Natural killer cell (primary cell): ENCODE measurements around the gene ABTB2. TPM values are rescaled to one million over a fixed set of nuclear protein-coding genes. Genes with fewer than 3 reads are reported as not detected.

Experiments
- ATAC-seq, 3 donors: fragments of 150-1000 bp in 2 of 3; fragments of 200-7000 bp in 1 of 3; cut with Tn5 transposase; 1 replicate in 1 of 3; 2 replicates in 2 of 3; pipeline ENCODE4 v1.10.0; 2021; ENCODE audit warnings: mild to moderate bottlenecking in 2 of 3, moderate library complexity in 2 of 3
- DNase-seq, 2 donors: peaks; one replicate each; pipeline versions ENCODE4 v3.0.0 to v3.0.0-alpha.2; 2013 to 2021; ENCODE audit warnings: mixed read lengths in 1 of 2
- H3K27ac ChIP-seq: one replicate; pipeline ENCODE4 v1.5.1; 2013; ENCODE audit warnings: mild to moderate bottlenecking, low read length
- H3K27me3 ChIP-seq: one replicate; pipeline ENCODE4 v1.6.1; 2013; ENCODE audit warnings: low read length; ENCODE audit not compliant: control insufficient read depth, insufficient read depth
- H3K36me3 ChIP-seq: one replicate; pipeline ENCODE4 v1.6.1; 2013; ENCODE audit warnings: low read length; ENCODE audit not compliant: control insufficient read depth, insufficient read depth
- H3K4me1 ChIP-seq: one replicate; pipeline ENCODE4 v1.6.1; 2013; ENCODE audit warnings: low read length; ENCODE audit not compliant: control insufficient read depth, insufficient read depth
- H3K4me3 ChIP-seq: one replicate; pipeline ENCODE4 v1.5.1; 2013; ENCODE audit warnings: low read length
- H3K9me3 ChIP-seq: one replicate; pipeline ENCODE4 v1.6.1; 2013; ENCODE audit warnings: low read length; ENCODE audit not compliant: control insufficient read depth, insufficient read depth
- H3K27ac Mint-ChIP-seq, 2 donors: one replicate each; pipeline ENCODE4 v1.8.0; 2022; ENCODE audit warnings: mild to moderate bottlenecking in 2 of 2, mixed read lengths in 2 of 2, moderate library complexity in 1 of 2
- H3K27me3 Mint-ChIP-seq, 2 donors: one replicate each; pipeline ENCODE4 v1.8.0; 2022; ENCODE audit warnings: low read depth in 2 of 2, mixed read lengths in 2 of 2
- H3K36me3 Mint-ChIP-seq: one replicate; pipeline ENCODE4 v1.8.0; 2022; ENCODE audit warnings: mixed read lengths
- H3K4me1 Mint-ChIP-seq, 2 donors: one replicate each; pipeline ENCODE4 v1.8.0; 2022; ENCODE audit warnings: mixed read lengths in 2 of 2
- H3K4me3 Mint-ChIP-seq: one replicate; pipeline ENCODE4 v1.8.0; 2022; ENCODE audit warnings: mild to moderate bottlenecking, moderate library complexity, mixed read lengths
- H3K9me3 Mint-ChIP-seq, 2 donors: one replicate each; pipeline ENCODE4 v1.8.0; 2022; ENCODE audit warnings: mixed read lengths in 2 of 2
- CTCF ChIP-seq: fragments of 200-600 bp; IDR thresholded peaks from one replicate; pipeline ENCODE4 v1.8.0; 2022; ENCODE audit warnings: antibody characterized with exemption
- WGBS: methylation state at CpG from one replicate; pipeline ENCODE4 v1.1.7; 2013; ENCODE audit warnings: missing lambda C conversion rate; ENCODE audit not compliant: insufficient coverage; 5-methylcytosine and 5-hydroxymethylcytosine counted together
- intact Hi-C: fragments of 100-400 bp; cut with micrococcal nuclease; formaldehyde crosslinking; loops from one replicate; pipeline ENCODE4 v1.14.2; 2022
- total RNA-seq, 4 donors: library from RNA; stranded (reverse); fragments of 120-200 nt in 1 of 4; gene quantifications; one replicate each; pipeline versions ENCODE4 v1.2.3 to v1.2.4, GENCODE V29; 2013 to 2022

Gene ABTB2
- total RNA-seq, 3 donors from 2014 or later (not counting 1 experiment from before 2014, with no cell fraction given): 0.65 to 1.7 (median 1.1) TPM

- intact Hi-C loops: no loop called here
- no peak for TF ChIP-seq CTCF
- WGBS: 84% methylated on average over 2 of the region's 2 CpGs
- no peaks in the 10 kb centered on the region for H3K27me3 ChIP-seq
- no peaks in the 10 kb centered on the region for H3K9me3 ChIP-seq
- peaks cover 9 to 11% of the 10 kb centered on the region in 2 donors for H3K4me1 Mint-ChIP-seq
- H3K4me3 Mint-ChIP-seq: no peak overlapping the region
- peaks cover 15 to 21% of the 10 kb centered on the region in 2 donors for H3K27me3 Mint-ChIP-seq
- DNase-seq: no peak
- H3K9me3 Mint-ChIP-seq: no peaks in the 10 kb centered on the region
- no peak overlapping the region for H3K27ac ChIP-seq
- no peaks in the 10 kb centered on the region for H3K36me3 ChIP-seq
- H3K4me3 ChIP-seq: no peak overlapping the region
- no peaks in the 10 kb centered on the region for H3K36me3 Mint-ChIP-seq
- peaks cover 8% of the 10 kb centered on the region for H3K4me1 ChIP-seq
- no peak for ATAC-seq
- no peak overlapping the region for H3K27ac Mint-ChIP-seq
Measured at GRCh38 chr11:34348096-34348495, 9.7 kb downstream of the ABTB2 start.

- H3K27me3 ChIP-seq: no peaks in the 10 kb centered on the region
- DNase-seq (no peak), ATAC-seq (no peak)
- Mint-ChIP-seq H3K27ac (no peak overlapping the region), H3K27me3 (peaks cover 6% of the 10 kb centered on the region in 2 donors), H3K4me3 (no peak overlapping the region), H3K4me1 (peaks cover 9 to 11% of the 10 kb centered on the region in 2 donors), H3K36me3 (no peaks in the 10 kb centered on the region), H3K9me3 (no peaks in the 10 kb centered on the region)
- intact Hi-C loops: no loop called here
- H3K27ac ChIP-seq: no peak overlapping the region
- no peak for TF ChIP-seq CTCF
- no peaks in the 10 kb centered on the region for H3K9me3 ChIP-seq
- 89% methylated on average over 6 of the region's 6 CpGs for WGBS
- no peaks in the 10 kb centered on the region for H3K36me3 ChIP-seq
- peaks cover 8% of the 10 kb centered on the region for H3K4me1 ChIP-seq
- H3K4me3 ChIP-seq: no peak overlapping the region
Measured at GRCh38 chr11:34346551-34346950, 11.3 kb downstream of the ABTB2 start.

- Mint-ChIP-seq H3K27ac (no peak overlapping the region), H3K27me3 (peaks cover under 1 to 6% of the 10 kb centered on the region in 2 donors), H3K4me3 (no peak overlapping the region), H3K9me3 (no peaks in the 10 kb centered on the region), H3K4me1 (peaks cover 9 to 11% of the 10 kb centered on the region in 2 donors), H3K36me3 (no peaks in the 10 kb centered on the region)
- Histone ChIP-seq H3K9me3 (no peaks in the 10 kb centered on the region), H3K4me1 (peaks cover 8% of the 10 kb centered on the region), H3K27ac (no peak overlapping the region), H3K4me3 (no peak overlapping the region), H3K36me3 (no peaks in the 10 kb centered on the region), H3K27me3 (no peaks in the 10 kb centered on the region)
- TF ChIP-seq CTCF: no peak
- DNase-seq (no peak), ATAC-seq (no peak)
- intact Hi-C loops: no loop called here
- 93% methylated on average over 8 of the region's 8 CpGs for WGBS
Measured at GRCh38 chr11:34345991-34346480, 11.8 kb downstream of the ABTB2 start.

GRCh38 chr11:34345540-34345876 is 12.3 kb downstream of the ABTB2 start:
- H3K27ac Mint-ChIP-seq: no peak overlapping the region
- Histone ChIP-seq H3K36me3 (no peaks in the 10 kb centered on the region), H3K27me3 (no peaks in the 10 kb centered on the region), H3K9me3 (no peaks in the 10 kb centered on the region), H3K4me3 (no peak overlapping the region), H3K27ac (no peak overlapping the region), H3K4me1 (peaks cover 8% of the 10 kb centered on the region)
- no peak for TF ChIP-seq CTCF
- peaks cover 0 to 6% of the 10 kb centered on the region in 2 donors for H3K27me3 Mint-ChIP-seq
- H3K4me1 Mint-ChIP-seq: peaks cover 9 to 14% of the 10 kb centered on the region in 2 donors
- ATAC-seq (no peak), DNase-seq (no peak)
- no peak overlapping the region for H3K4me3 Mint-ChIP-seq
- no peaks in the 10 kb centered on the region for H3K36me3 Mint-ChIP-seq
- H3K9me3 Mint-ChIP-seq: no peaks in the 10 kb centered on the region
- WGBS: 94% methylated on average over 3 of the region's 3 CpGs
- intact Hi-C loops: no loop called here
